ENCODE data around the gene ZNF281. TPM values are rescaled to one million over a fixed set of nuclear protein-coding genes. Genes with fewer than 3 reads are reported as not detected.

The ZNF281 gene
- total and polyA plus RNA-seq, 9 of the 15 experiments (the other 6 are each of a cell fraction or from before 2014, with no cell fraction given), result 9.6 to 24.9 (median 16.5) TPM

- Histone ChIP-seq H3K36me3 (ENCODE audit: control insufficient read depth, insufficient read depth, low read length) (no peaks in the 10 kb centered on the region), H3K9me1 (ENCODE audit: control insufficient read depth, insufficient read depth, low read length) (no peaks in the 10 kb centered on the region), H3K9me3 (replicated peaks; ENCODE audit: control insufficient read depth, insufficient read depth, low read depth, low read length) (no peaks in the 10 kb centered on the region), H3K27ac (ENCODE audit: extremely low read depth, low read depth, low read length) (no peak overlapping the region), H3K9ac (ENCODE audit: insufficient read depth in 1 of 2, low read depth in 2 of 2, low read length in 2 of 2) (no peak overlapping the region), H3K4me2 (ENCODE audit: insufficient read depth, low read length) (no peak overlapping the region), H3K27me3 (ENCODE audit: control insufficient read depth in 2 of 2, insufficient read depth in 2 of 2, low read length in 2 of 2) (peaks cover 24% of the 10 kb centered on the region in 2 experiments), H2AFZ (ENCODE audit: low read depth, low read length) (no peak overlapping the region), H4K20me1 (replicated peaks; ENCODE audit: control insufficient read depth, insufficient read depth, low read length) (0 out of 2 replicates have a peak, but pooled peaks cover 3% of the 10 kb centered on the region), H3K4me1 (replicated peaks in 1 of 2; ENCODE audit: control insufficient read depth in 2 of 2, insufficient read depth in 2 of 2, low read length in 2 of 2) (no peaks in the 10 kb centered on the region), H3K4me3 (no peak overlapping the region), H3K79me2 (ENCODE audit: control insufficient read depth, insufficient read depth, low read length) (no peaks in the 10 kb centered on the region)
- FAIRE-seq (no peak), ATAC-seq (no peak), DNase-seq (ENCODE audit: extremely low read depth in 1 of 4, low spot score in 3 of 4) (no peak)
- POLR2A ChIA-PET, result interaction anchor here (1.4 kb wide), 1 partner anchor 8 kb away, joined by 3 read pairs; no protein-coding TSS in a partner anchor
- 8% methylated on average over 5 of the region's 5 CpGs for WGBS (ENCODE audit: insufficient coverage, low coverage, missing lambda C conversion rate)
- TF ChIP-seq TFAM (CRISPR knock-in tag; conservative IDR thresholded peaks at IDR 0.05) (no peak), SPI1 (IDR thresholded peaks at IDR 0.05; ENCODE audit: borderline replicate concordance, low read depth, low read length) (peak; percentile 13; the same call in 1 of the 2 replicates)
- CTCF ChIA-PET (ENCODE audit: low intra/inter-chr PET ratio), result no interaction called here
- in situ Hi-C loops (cut with MboI) (no loop called here), intact Hi-C loops (cut with micrococcal nuclease) (no loop called here)
- BruUV-seq (replicated peaks), result no TSS peak
Observed at GRCh38 chr1:200363264-200363933, 46.4 kb downstream of the ZNF281 start.

DNA sequence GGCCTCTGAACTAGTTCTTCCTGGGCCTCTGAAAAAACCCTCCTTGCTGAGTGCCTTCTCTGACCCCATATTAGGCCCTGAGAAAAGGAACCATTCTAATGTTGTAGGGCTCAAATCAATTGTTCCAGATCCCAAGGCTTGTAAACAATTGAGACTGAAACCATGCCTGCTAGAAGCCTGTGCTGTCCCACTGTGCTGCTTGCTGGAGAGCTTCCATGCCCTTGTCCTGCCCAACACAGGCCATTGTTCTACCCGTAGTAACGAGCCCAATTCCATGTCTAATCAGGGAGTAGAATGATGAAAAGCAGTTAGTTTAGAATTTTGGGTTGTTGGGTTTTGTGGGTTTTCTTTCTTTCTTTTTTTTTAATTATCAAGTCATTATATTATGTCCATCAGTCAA, 47.4 kb downstream of the ZNF281 start:
- peaks cover 18 to 21% of the 10 kb centered on the region in 2 experiments; a peak in 4 of 5 replicates for H3K27me3 ChIP-seq (ENCODE audit: control insufficient read depth in 2 of 2, insufficient read depth in 2 of 2, low read length in 2 of 2)
- ChIA-PET POLR2A (interaction anchor here (0.7 kb wide), 1 partner anchor 9 kb away, joined by 3 read pairs; no protein-coding TSS in a partner anchor), CTCF (ENCODE audit: low intra/inter-chr PET ratio) (no interaction called here)
- ATAC-seq, result no peak
- H3K36me3 ChIP-seq (ENCODE audit: control insufficient read depth, insufficient read depth, low read length), result no peaks in the 10 kb centered on the region
- no peak overlapping the region for H3K4me2 ChIP-seq (ENCODE audit: insufficient read depth, low read length)
- DNase-seq (ENCODE audit: extremely low read depth in 1 of 4, low spot score in 3 of 4), result no peak
- no peak overlapping the region for H3K27ac ChIP-seq (ENCODE audit: extremely low read depth, low read depth, low read length)
- H3K4me3 ChIP-seq, result no peak overlapping the region
- FAIRE-seq, result no peak
- no peaks in the 10 kb centered on the region for H3K9me3 ChIP-seq (replicated peaks; ENCODE audit: control insufficient read depth, insufficient read depth, low read depth, low read length)
- no peak overlapping the region for H2AFZ ChIP-seq (ENCODE audit: low read depth, low read length)
- 4% methylated on average over 2 of the region's 2 CpGs for WGBS (ENCODE audit: insufficient coverage, low coverage, missing lambda C conversion rate)
- in situ Hi-C loops (cut with MboI), result no loop called here
- BruUV-seq (replicated peaks), result no TSS peak
- H3K9ac ChIP-seq (ENCODE audit: insufficient read depth in 1 of 2, low read depth in 2 of 2, low read length in 2 of 2), result no peak overlapping the region
- H3K9me1 ChIP-seq (ENCODE audit: control insufficient read depth, insufficient read depth, low read length), result no peaks in the 10 kb centered on the region
- intact Hi-C loops (cut with micrococcal nuclease), result no loop called here
- H3K79me2 ChIP-seq (ENCODE audit: control insufficient read depth, insufficient read depth, low read length), result no peaks in the 10 kb centered on the region
- H4K20me1 ChIP-seq (replicated peaks; ENCODE audit: control insufficient read depth, insufficient read depth, low read length), result 0 out of 2 replicates have a peak, but pooled peaks cover 3% of the 10 kb centered on the region
- H3K4me1 ChIP-seq (replicated peaks in 1 of 2; ENCODE audit: control insufficient read depth in 2 of 2, insufficient read depth in 2 of 2, low read length in 2 of 2), result no peaks in the 10 kb centered on the region
- TF ChIP-seq ETV1 (tag; conservative IDR thresholded peaks at IDR 0.05; ENCODE audit: low read depth) (no peak), ZFP36 (IDR thresholded peaks at IDR 0.05; ENCODE audit: low read depth, low read length, partially characterized antibody) (no peak), MITF (IDR thresholded peaks at IDR 0.05) (no peak), NONO (IDR thresholded peaks at IDR 0.05; ENCODE audit: low read depth in 2 of 2, low read length in 1 of 2) (no peak), KLF10 (CRISPR knock-in tag; IDR thresholded peaks at IDR 0.05) (no peak)

All from K562 (cell line).